ENCODE results near the gene GRK4.

GRK4 gene

GRCh38 chr4:3017504-3017903, 54.1 kb downstream of the GRK4 start:
- no peak for DNase-seq

GRCh38 chr4:3019145-3019846, 55.9 kb downstream of the GRK4 start:
- DNase-seq, result no peak

GRCh38 chr4:3021127-3021526, 57.8 kb downstream of the GRK4 start:
- no peak for DNase-seq

GRCh38 chr4:3021627-3022026, 58.3 kb downstream of the GRK4 start:
- no peak for DNase-seq

- DNase-seq, result no peak
These were observed 58.7 kb downstream of the GRK4 start for GRCh38 chr4:3022112-3022511.

- no peak for DNase-seq
These were observed 59.3 kb downstream of the GRK4 start for GRCh38 chr4:3022651-3023050.

- DNase-seq, result no peak
These were observed 62.5 kb downstream of the GRK4 start for GRCh38 chr4:3025881-3026280.

- no peak for DNase-seq
These were observed 63.2 kb downstream of the GRK4 start for GRCh38 chr4:3026540-3026939.

GRCh38 chr4:3029464-3029863, 66.1 kb downstream of the GRK4 start:
- DNase-seq, result no peak

- DNase-seq, result no peak
These were observed 67.4 kb downstream of the GRK4 start for GRCh38 chr4:3030566-3031356.

- DNase-seq, result no peak
These were observed 68.1 kb downstream of the GRK4 start for GRCh38 chr4:3031357-3032082.

GRCh38 chr4:3034231-3034630, 70.9 kb downstream of the GRK4 start:
- DNase-seq, result no peak

GRCh38 chr4:3035249-3035648, 71.9 kb downstream of the GRK4 start:
- DNase-seq, result no peak

GRCh38 chr4:3035674-3036073, 72.3 kb downstream of the GRK4 start:
- no peak for DNase-seq

GRCh38 chr4:3036131-3036952, 73.0 kb downstream of the GRK4 start:
- DNase-seq, result no peak

GRCh38 chr4:3037957-3038461, 74.6 kb downstream of the GRK4 start:
- peak in 1 of 2 experiments; percentile 25 for DNase-seq

- DNase-seq, result no peak
These were observed 76.5 kb downstream of the GRK4 start for GRCh38 chr4:3039706-3040366.

GRCh38 chr4:3040452-3041191, 77.3 kb downstream of the GRK4 start:
- no peak for DNase-seq

- DNase-seq, result peak; percentile 41 to 47
These were observed 78.1 kb downstream of the GRK4 start for GRCh38 chr4:3041192-3042142.

- no peak for DNase-seq
These were observed 78.9 kb downstream of the GRK4 start for GRCh38 chr4:3042226-3042625.
